ENCODE measurements around the gene IMMP2L. TPM values are rescaled to one million over a fixed set of nuclear protein-coding genes. Genes with fewer than 3 reads are reported as not detected.
A peak's percentile ranks its signal among the peaks of the same experiment; 100 is the strongest.

The IMMP2L gene
- total and polyA plus RNA-seq, 2 of the 13 experiments (the other 11 are each of a cell fraction or from before 2014, with no cell fraction given): 7.8 to 16.9 TPM

DNA sequence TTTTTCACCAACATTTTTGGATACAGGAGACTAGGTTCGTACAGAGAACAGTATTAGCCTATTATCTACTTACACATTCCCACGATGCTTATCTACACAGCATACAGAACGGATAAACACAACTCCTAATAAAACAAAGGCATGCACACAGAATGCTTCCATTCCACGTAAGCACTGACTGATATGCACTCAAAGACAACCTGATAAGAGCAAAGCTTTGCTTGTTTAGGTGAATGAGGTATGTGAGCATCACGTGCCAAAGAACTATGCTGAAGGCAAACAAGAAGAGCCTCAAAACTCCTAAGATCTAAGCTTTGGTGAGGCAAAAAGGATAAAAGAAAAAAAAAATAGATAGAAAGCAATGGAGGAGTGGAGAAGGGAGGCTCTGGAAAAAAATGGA lies 884.9 kb downstream of the IMMP2L start (continued):
- TF ChIP-seq RFXAP (CRISPR knock-in tag; IDR thresholded peaks at IDR 0.05; ENCODE audit: borderline replicate concordance) (no peak), ZBTB8A (CRISPR knock-in tag; IDR thresholded peaks at IDR 0.05; ENCODE audit: borderline replicate concordance, low read depth) (no peak), ZNF383 (CRISPR knock-in tag; IDR thresholded peaks at IDR 0.05; ENCODE audit: borderline replicate concordance) (no peak), ZNF713 (CRISPR knock-in tag; IDR thresholded peaks at IDR 0.05) (no peak), ZNF781 (CRISPR knock-in tag; IDR thresholded peaks at IDR 0.05; ENCODE audit: borderline replicate concordance, not compliant biosample characterization) (no peak), ZNF232 (CRISPR knock-in tag; IDR thresholded peaks at IDR 0.05; ENCODE audit: borderline replicate concordance) (no peak), TEAD3 (CRISPR knock-in tag; optimal IDR thresholded peaks at IDR 0.05; ENCODE audit: borderline replicate concordance) (peak; percentile 54), KDM3A (CRISPR knock-in tag; IDR thresholded peaks at IDR 0.05; ENCODE audit: low read depth) (no peak), PAX8 (CRISPR knock-in tag; IDR thresholded peaks at IDR 0.05; ENCODE audit: borderline replicate concordance) (no peak), HIVEP1 (CRISPR knock-in tag; IDR thresholded peaks at IDR 0.05) (no peak), U2AF1 (optimal IDR thresholded peaks at IDR 0.05; ENCODE audit: low read depth, low read length) (no peak), ZNF468 (CRISPR knock-in tag; IDR thresholded peaks at IDR 0.05) (no peak), SCMH1 (CRISPR knock-in tag; IDR thresholded peaks at IDR 0.05; ENCODE audit: borderline replicate concordance) (no peak), RARG (CRISPR knock-in tag; IDR thresholded peaks at IDR 0.05; ENCODE audit: low read depth) (no peak), SRSF4 (IDR thresholded peaks at IDR 0.05; ENCODE audit: low read depth, low read length, poor library complexity, severe bottlenecking) (no peak), KLF6 (CRISPR knock-in tag; IDR thresholded peaks at IDR 0.05) (no peak), ZNF205 (CRISPR knock-in tag; IDR thresholded peaks at IDR 0.05) (no peak), RFX5 (IDR thresholded peaks at IDR 0.05; ENCODE audit: low read depth, low read length) (no peak), SP1 (IDR thresholded peaks at IDR 0.05) (no peak), SP1 (CRISPR knock-in tag; IDR thresholded peaks at IDR 0.05) (no peak), ZNF235 (CRISPR knock-in tag; IDR thresholded peaks at IDR 0.05; ENCODE audit: borderline replicate concordance) (no peak), SOX13 (IDR thresholded peaks at IDR 0.05) (peak; percentile 29; the same call in 1 of the 2 replicates), SOX13 (CRISPR knock-in tag; conservative IDR thresholded peaks at IDR 0.05 in 1 of 2, IDR thresholded peaks at IDR 0.05 in 1 of 2) (peak in 1 of 2 experiments; percentile 98; a peak in 2 of 4 replicates)
- TF ChIP-seq, protein P1, sequence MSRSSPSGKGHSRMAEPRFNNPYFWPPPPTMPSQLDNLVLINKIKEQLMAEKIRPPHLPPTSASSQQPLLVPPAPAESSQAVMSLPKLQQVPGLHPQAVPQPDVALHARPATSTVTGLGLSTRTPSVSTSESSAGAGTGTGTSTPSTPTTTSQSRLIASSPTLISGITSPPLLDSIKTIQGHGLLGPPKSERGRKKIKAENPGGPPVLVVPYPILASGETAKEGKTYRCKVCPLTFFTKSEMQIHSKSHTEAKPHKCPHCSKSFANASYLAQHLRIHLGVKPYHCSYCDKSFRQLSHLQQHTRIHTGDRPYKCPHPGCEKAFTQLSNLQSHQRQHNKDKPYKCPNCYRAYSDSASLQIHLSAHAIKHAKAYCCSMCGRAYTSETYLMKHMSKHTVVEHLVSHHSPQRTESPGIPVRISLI (CRISPR knock-in tag; IDR thresholded peaks at IDR 0.05; ENCODE audit: borderline replicate concordance): peak; percentile 37; the same call in 1 of the 2 replicates
- TF ChIP-seq, protein P2, sequence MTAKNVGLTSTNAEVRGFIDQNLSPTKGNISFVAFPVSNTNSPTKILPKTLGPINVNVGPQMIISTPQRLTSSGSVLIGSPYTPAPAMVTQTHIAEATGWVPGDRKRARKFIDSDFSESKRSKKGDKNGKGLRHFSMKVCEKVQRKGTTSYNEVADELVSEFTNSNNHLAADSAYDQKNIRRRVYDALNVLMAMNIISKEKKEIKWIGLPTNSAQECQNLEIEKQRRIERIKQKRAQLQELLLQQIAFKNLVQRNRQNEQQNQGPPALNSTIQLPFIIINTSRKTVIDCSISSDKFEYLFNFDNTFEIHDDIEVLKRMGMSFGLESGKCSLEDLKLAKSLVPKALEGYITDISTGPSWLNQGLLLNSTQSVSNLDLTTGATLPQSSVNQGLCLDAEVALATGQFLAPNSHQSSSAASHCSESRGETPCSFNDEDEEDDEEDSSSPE (CRISPR knock-in tag; IDR thresholded peaks at IDR 0.05): no peak
- TF ChIP-seq, protein P3, sequence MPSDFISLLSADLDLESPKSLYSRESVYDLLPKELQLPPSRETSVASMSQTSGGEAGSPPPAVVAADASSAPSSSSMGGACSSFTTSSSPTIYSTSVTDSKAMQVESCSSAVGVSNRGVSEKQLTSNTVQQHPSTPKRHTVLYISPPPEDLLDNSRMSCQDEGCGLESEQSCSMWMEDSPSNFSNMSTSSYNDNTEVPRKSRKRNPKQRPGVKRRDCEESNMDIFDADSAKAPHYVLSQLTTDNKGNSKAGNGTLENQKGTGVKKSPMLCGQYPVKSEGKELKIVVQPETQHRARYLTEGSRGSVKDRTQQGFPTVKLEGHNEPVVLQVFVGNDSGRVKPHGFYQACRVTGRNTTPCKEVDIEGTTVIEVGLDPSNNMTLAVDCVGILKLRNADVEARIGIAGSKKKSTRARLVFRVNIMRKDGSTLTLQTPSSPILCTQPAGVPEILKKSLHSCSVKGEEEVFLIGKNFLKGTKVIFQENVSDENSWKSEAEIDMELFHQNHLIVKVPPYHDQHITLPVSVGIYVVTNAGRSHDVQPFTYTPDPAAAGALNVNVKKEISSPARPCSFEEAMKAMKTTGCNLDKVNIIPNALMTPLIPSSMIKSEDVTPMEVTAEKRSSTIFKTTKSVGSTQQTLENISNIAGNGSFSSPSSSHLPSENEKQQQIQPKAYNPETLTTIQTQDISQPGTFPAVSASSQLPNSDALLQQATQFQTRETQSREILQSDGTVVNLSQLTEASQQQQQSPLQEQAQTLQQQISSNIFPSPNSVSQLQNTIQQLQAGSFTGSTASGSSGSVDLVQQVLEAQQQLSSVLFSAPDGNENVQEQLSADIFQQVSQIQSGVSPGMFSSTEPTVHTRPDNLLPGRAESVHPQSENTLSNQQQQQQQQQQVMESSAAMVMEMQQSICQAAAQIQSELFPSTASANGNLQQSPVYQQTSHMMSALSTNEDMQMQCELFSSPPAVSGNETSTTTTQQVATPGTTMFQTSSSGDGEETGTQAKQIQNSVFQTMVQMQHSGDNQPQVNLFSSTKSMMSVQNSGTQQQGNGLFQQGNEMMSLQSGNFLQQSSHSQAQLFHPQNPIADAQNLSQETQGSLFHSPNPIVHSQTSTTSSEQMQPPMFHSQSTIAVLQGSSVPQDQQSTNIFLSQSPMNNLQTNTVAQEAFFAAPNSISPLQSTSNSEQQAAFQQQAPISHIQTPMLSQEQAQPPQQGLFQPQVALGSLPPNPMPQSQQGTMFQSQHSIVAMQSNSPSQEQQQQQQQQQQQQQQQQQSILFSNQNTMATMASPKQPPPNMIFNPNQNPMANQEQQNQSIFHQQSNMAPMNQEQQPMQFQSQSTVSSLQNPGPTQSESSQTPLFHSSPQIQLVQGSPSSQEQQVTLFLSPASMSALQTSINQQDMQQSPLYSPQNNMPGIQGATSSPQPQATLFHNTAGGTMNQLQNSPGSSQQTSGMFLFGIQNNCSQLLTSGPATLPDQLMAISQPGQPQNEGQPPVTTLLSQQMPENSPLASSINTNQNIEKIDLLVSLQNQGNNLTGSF (CRISPR knock-in tag; IDR thresholded peaks at IDR 0.05): no peak

All from HepG2 (cell line).